IMR-90 (cell line): ENCODE measurements around the gene MCM3AP.

Experiments used
- CTCF ChIP-seq: conservative IDR thresholded peaks from 2 replicates; pipeline ENCODE4 v1.5.1; 2012; ENCODE audit warnings: mild to moderate bottlenecking, low read depth, low read length, improper control_type of control experiment
- POLR2A ChIP-seq: IDR thresholded peaks from 2 replicates; pipeline ENCODE4 v1.6.1; 2012; ENCODE audit warnings: mild to moderate bottlenecking, low read depth, low read length
- SMC3 ChIP-seq: fragments of 150-350 bp; IDR thresholded peaks from 2 replicates; pipeline ENCODE4 v1.6.1; 2016; ENCODE audit warnings: low read depth, mild to moderate bottlenecking, antibody characterized with exemption, low read length, moderate library complexity

- TF ChIP-seq POLR2A (no peak), CTCF (no peak), SMC3 (no peak)
Observed at GRCh38 chr21:46307625-46308024, 22.2 kb upstream of the MCM3AP start.
